Neural cell (in vitro differentiated cells): Measurements from ENCODE around the gene PACS1. TPM values are rescaled to one million over a fixed set of nuclear protein-coding genes. Genes with fewer than 3 reads are reported as not detected.

ENCODE experiments used
- H2AFZ ChIP-seq: fragments of 200-600, 300-800 bp; sonication (generic), shearing (Covaris generic); 2 replicates; pipeline ENCODE4 v1.6.0; 2014; ENCODE audit warnings: low read depth, mild to moderate bottlenecking, antibody characterized with exemption, low read length, moderate library complexity
- H3F3A ChIP-seq: fragments of 200-600 bp; shearing (Covaris generic); 2 replicates; pipeline ENCODE4 v1.6.1; 2016; ENCODE audit warnings: mild to moderate bottlenecking, moderate library complexity, mixed read lengths, antibody characterized with exemption, low read length; ENCODE audit not compliant: insufficient read depth, poor library complexity, severe bottlenecking
- H3K27ac ChIP-seq: fragments of 200-600, 300-800 bp; sonication (generic), shearing (Covaris generic); 2 replicates; pipeline ENCODE4 v1.5.1; 2014; ENCODE audit warnings: mild to moderate bottlenecking, low read length, moderate library complexity
- H3K27me3 ChIP-seq: fragments of 300-800, 200-600 bp; sonication (generic), shearing (Covaris generic); 2 replicates; pipeline ENCODE4 v1.6.0; 2014; ENCODE audit warnings: mild to moderate bottlenecking, low read depth, low read length, moderate library complexity; ENCODE audit not compliant: insufficient read depth
- H3K36me3 ChIP-seq: fragments of 300-800, 200-600 bp; sonication (generic), shearing (Covaris generic); 2 replicates; pipeline ENCODE4 v1.5.1; 2014; ENCODE audit warnings: mild to moderate bottlenecking, antibody characterized with exemption, low read length, moderate library complexity; ENCODE audit not compliant: insufficient read depth
- H3K4me2 ChIP-seq: fragments of 300-800, 200-600 bp; sonication (generic), shearing (Covaris generic); 2 replicates; pipeline ENCODE4 v1.6.0; 2014; ENCODE audit warnings: mild to moderate bottlenecking, low read length
- H3K4me3 ChIP-seq: fragments of 300-800, 200-600 bp; sonication (generic), shearing (Covaris generic); 2 replicates; pipeline ENCODE4 v1.5.1; 2014; ENCODE audit warnings: mild to moderate bottlenecking, low read length, moderate library complexity
- H3K79me2 ChIP-seq: fragments of 200-600 bp; shearing (Covaris generic); replicated peaks from 2 replicates; pipeline ENCODE4 v1.6.0; 2014; ENCODE audit warnings: mild to moderate bottlenecking, low read length, moderate library complexity; ENCODE audit not compliant: insufficient read depth
- H3K9ac ChIP-seq: fragments of 300-800, 200-600 bp; sonication (generic), shearing (Covaris generic); 2 replicates; pipeline ENCODE4 v1.6.1; 2016; ENCODE audit warnings: mild to moderate bottlenecking, low read length, mixed read lengths
- H3K9me2 ChIP-seq: fragments of 200-600 bp; shearing (Covaris generic); 2 replicates; pipeline ENCODE4 v1.6.1; 2016; ENCODE audit warnings: mild to moderate bottlenecking, low read length, mixed read lengths; ENCODE audit not compliant: insufficient read depth
- H3K9me3 ChIP-seq: fragments of 200-600, 300-800 bp; sonication (generic), shearing (Covaris generic); 2 replicates; pipeline ENCODE4 v1.6.1; 2016; ENCODE audit warnings: mild to moderate bottlenecking, mixed run types, low read length, moderate library complexity, mixed read lengths
- H4K20me1 ChIP-seq: fragments of 200-600 bp; shearing (Covaris generic); 2 replicates; pipeline ENCODE4 v1.6.1; 2016; ENCODE audit warnings: mild to moderate bottlenecking, mixed run types; ENCODE audit not compliant: insufficient read depth
- EP300 ChIP-seq: fragments of 450-650 bp; conservative IDR thresholded peaks from 2 replicates; pipeline ENCODE4 v1.6.1; 2014; ENCODE audit warnings: antibody characterized with exemption, mild to moderate bottlenecking, moderate library complexity; ENCODE audit not compliant: poor library complexity, severe bottlenecking
- EZH2 ChIP-seq: fragments of 200-600, 300-800 bp; shearing (Covaris generic), sonication (generic); IDR thresholded peaks from 2 replicates; pipeline ENCODE4 v1.6.1; 2014; ENCODE audit warnings: antibody characterized with exemption, low read length, borderline replicate concordance, mild to moderate bottlenecking; ENCODE audit not compliant: insufficient read depth, poor library complexity, severe bottlenecking
- MXI1 ChIP-seq: fragments of 450-650 bp; conservative IDR thresholded peaks from 2 replicates; pipeline ENCODE4 v1.6.1; 2014; ENCODE audit warnings: antibody characterized with exemption, mild to moderate bottlenecking; ENCODE audit not compliant: poor library complexity, severe bottlenecking
- POLR2AphosphoS5 ChIP-seq: IDR thresholded peaks from 2 replicates; pipeline ENCODE4 v1.6.1; 2012
- RAD21 ChIP-seq: fragments of 450-650 bp; conservative IDR thresholded peaks from 2 replicates; pipeline ENCODE4 v1.6.1; 2014; ENCODE audit warnings: antibody characterized with exemption, mild to moderate bottlenecking, moderate library complexity
- SMC3 ChIP-seq: fragments of 450-650 bp; conservative IDR thresholded peaks from 2 replicates; pipeline ENCODE4 v1.6.1; 2014; ENCODE audit warnings: antibody characterized with exemption, mild to moderate bottlenecking, moderate library complexity; ENCODE audit not compliant: poor library complexity
- TAF1 ChIP-seq: IDR thresholded peaks from 2 replicates; pipeline ENCODE4 v1.6.1; 2012; ENCODE audit warnings: low read depth
- polyA plus RNA-seq: library from polyadenylated mRNA; depleted of rRNA; stranded (reverse); fragments of >200 nt; gene quantifications from 2 replicates; pipeline ENCODE4 v1.2.3, GENCODE V29; 2014
- TF ChIP-seq, protein P1 (sequence below): fragments of 450-650 bp; IDR thresholded peaks from 2 replicates; pipeline ENCODE4 v1.5.1; 2014; ENCODE audit warnings: antibody characterized with exemption, mild to moderate bottlenecking, moderate library complexity; ENCODE audit not compliant: poor library complexity, severe bottlenecking
- TF ChIP-seq, protein P2 (sequence below): IDR thresholded peaks from 2 replicates; pipeline ENCODE4 v1.6.1; 2012; ENCODE audit warnings: borderline replicate concordance

PACS1 gene
- polyA plus RNA-seq, 1 donor from 2014 or later: 14.4 TPM

DNA sequence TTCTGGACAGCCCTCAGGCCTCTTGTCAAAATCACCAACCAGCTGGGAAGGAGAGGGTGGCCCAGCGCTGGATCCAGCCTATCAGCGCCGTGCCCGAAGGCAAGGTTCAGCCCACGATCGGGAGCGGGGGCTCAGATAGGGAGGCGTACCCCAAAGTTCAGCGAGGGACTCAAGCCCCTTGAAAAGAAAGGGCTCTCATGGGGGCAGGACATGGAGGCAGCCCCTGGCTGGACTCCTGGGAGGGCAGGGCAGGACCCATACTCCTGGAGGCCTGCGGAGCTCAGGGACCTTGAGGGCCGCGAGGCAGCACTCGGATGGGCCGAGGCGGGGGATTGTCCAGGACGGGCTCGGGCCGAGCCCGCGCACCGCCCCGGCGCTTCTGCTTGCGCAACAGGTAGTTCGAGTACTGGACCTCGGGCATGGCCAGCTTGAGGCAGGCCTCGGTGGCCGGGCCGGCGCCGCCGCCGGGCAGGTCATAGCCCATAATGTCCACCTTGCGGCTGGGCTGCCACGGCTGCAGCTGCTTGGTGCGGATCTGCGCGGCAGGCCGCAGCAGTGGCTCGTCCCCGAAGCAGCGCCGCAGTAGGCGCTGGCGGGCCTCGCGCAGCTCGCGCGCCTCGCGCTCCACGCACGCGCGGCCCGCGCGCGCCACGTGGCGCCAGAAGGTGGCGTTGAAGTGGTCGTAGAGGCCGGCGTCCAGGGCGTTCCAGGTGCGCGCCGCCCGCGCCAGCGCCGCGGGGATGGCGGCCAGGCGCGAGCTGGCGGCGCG, 27.7 kb upstream of the PACS1 start:
- Histone ChIP-seq H3K9me2 (no peaks in the 10 kb centered on the region), H3K36me3 (no peaks in the 10 kb centered on the region), H4K20me1 (no peaks in the 10 kb centered on the region), H3K27me3 (no peaks in the 10 kb centered on the region), H3K4me3 (no peak overlapping the region), H3K27ac (no peak overlapping the region), H3K9ac (no peak overlapping the region), H3F3A (no peaks in the 10 kb centered on the region), H3K4me2 (no peak overlapping the region), H3K9me3 (no peaks in the 10 kb centered on the region), H2AFZ (no peak overlapping the region), H3K79me2 (no peaks in the 10 kb centered on the region)
- TF ChIP-seq MXI1: no peak
- no peak for TF ChIP-seq EZH2

DNA sequence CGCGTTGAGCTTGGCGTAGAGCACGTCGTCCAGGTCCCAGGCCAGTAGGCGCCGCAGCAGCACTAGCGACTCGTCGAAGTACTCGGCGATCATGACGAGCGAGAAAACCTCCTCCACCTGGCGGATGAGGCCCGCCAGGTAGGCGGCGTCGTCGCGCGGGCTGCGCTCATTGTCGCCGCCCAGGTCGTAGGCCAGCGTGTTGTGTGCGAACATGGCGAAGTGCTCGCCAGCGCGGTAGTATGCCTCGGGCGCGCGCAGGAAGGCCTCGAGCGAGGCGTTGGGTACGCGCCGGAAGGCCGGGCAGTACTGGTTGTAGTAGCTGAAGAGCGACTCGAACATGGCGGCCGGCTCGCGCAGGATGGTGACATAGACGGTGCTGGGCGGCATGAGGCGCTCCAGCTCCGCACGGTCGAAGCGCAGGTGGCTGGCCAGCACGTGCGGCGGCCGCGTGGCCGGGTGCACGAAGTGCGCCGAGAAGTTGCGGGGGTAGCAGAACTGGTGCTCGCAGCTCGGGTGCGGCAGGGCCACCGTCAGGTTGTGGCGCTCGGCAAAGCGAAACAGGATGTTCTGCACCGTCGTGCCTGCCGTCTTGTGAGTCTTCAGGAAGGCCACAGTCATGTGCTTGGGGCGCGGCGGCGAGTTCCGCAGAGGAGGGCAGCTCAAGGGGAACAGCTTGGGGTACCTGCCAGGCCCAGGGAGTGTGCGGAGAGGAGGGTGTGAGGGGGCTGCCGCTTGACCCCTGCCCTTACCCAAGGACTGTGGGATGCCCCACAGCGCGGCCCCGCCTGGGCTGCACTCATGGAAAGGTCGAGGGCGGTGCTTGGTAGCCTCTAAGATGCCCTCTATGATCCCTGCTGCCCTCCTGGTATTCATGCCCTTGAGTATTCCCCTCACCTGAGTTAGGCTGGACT, 26.8 kb upstream of the PACS1 start:
- H3K9me3 ChIP-seq: no peaks in the 10 kb centered on the region
- H3K4me2 ChIP-seq: no peak overlapping the region
- H4K20me1 ChIP-seq: no peaks in the 10 kb centered on the region
- H3K27ac ChIP-seq: no peak overlapping the region
- no peak for TF ChIP-seq EZH2
- TF ChIP-seq, protein P1, sequence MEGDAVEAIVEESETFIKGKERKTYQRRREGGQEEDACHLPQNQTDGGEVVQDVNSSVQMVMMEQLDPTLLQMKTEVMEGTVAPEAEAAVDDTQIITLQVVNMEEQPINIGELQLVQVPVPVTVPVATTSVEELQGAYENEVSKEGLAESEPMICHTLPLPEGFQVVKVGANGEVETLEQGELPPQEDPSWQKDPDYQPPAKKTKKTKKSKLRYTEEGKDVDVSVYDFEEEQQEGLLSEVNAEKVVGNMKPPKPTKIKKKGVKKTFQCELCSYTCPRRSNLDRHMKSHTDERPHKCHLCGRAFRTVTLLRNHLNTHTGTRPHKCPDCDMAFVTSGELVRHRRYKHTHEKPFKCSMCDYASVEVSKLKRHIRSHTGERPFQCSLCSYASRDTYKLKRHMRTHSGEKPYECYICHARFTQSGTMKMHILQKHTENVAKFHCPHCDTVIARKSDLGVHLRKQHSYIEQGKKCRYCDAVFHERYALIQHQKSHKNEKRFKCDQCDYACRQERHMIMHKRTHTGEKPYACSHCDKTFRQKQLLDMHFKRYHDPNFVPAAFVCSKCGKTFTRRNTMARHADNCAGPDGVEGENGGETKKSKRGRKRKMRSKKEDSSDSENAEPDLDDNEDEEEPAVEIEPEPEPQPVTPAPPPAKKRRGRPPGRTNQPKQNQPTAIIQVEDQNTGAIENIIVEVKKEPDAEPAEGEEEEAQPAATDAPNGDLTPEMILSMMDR: no peak
- TF ChIP-seq MXI1: no peak
- TF ChIP-seq RAD21: no peak
- TF ChIP-seq TAF1: no peak
- no peak for TF ChIP-seq SMC3
- TF ChIP-seq EP300: no peak
- no peak for TF ChIP-seq POLR2AphosphoS5
- no peaks in the 10 kb centered on the region for H3F3A ChIP-seq
- H3K4me3 ChIP-seq: no peak overlapping the region
- H2AFZ ChIP-seq: no peak overlapping the region
- no peaks in the 10 kb centered on the region for H3K36me3 ChIP-seq
- peaks cover 4% of the 10 kb centered on the region for H3K79me2 ChIP-seq
- H3K9me2 ChIP-seq: no peaks in the 10 kb centered on the region
- no peak overlapping the region for H3K9ac ChIP-seq
- no peaks in the 10 kb centered on the region for H3K27me3 ChIP-seq

DNA sequence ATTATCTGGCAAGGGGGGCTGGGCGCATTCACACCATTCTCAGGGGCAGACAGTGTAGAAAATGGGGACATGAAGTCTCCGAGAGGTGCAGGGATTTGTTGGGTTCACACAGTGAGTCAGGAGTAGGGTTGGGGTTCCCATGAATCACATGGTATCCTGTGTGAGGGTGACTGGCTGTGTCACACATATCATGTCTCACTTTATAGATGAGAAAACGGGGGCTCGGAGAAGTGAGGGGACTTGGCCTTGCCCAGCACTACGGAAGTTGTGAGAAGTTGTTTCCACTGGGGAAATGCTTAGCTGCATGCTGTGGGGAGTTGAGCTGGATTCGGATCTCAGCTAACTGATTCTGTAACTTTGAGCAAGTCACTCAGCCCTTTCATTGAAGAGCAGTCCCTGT, 25.3 kb upstream of the PACS1 start:
- H3K4me3 ChIP-seq: no peak overlapping the region

More for the DNA sequence above, 25.3 kb upstream of the PACS1 start:
- no peak overlapping the region for H2AFZ ChIP-seq
- no peaks in the 10 kb centered on the region for H3F3A ChIP-seq
- no peak overlapping the region for H3K9ac ChIP-seq
- H4K20me1 ChIP-seq: no peaks in the 10 kb centered on the region
- no peaks in the 10 kb centered on the region for H3K27me3 ChIP-seq
- TF ChIP-seq, protein P1: no peak
- TF ChIP-seq RAD21: no peak
- no peak for TF ChIP-seq TAF1
- no peak for TF ChIP-seq EZH2
- TF ChIP-seq EP300: no peak
- TF ChIP-seq SMC3: no peak
- TF ChIP-seq POLR2AphosphoS5: no peak
- TF ChIP-seq MXI1: no peak
- TF ChIP-seq, protein P2, sequence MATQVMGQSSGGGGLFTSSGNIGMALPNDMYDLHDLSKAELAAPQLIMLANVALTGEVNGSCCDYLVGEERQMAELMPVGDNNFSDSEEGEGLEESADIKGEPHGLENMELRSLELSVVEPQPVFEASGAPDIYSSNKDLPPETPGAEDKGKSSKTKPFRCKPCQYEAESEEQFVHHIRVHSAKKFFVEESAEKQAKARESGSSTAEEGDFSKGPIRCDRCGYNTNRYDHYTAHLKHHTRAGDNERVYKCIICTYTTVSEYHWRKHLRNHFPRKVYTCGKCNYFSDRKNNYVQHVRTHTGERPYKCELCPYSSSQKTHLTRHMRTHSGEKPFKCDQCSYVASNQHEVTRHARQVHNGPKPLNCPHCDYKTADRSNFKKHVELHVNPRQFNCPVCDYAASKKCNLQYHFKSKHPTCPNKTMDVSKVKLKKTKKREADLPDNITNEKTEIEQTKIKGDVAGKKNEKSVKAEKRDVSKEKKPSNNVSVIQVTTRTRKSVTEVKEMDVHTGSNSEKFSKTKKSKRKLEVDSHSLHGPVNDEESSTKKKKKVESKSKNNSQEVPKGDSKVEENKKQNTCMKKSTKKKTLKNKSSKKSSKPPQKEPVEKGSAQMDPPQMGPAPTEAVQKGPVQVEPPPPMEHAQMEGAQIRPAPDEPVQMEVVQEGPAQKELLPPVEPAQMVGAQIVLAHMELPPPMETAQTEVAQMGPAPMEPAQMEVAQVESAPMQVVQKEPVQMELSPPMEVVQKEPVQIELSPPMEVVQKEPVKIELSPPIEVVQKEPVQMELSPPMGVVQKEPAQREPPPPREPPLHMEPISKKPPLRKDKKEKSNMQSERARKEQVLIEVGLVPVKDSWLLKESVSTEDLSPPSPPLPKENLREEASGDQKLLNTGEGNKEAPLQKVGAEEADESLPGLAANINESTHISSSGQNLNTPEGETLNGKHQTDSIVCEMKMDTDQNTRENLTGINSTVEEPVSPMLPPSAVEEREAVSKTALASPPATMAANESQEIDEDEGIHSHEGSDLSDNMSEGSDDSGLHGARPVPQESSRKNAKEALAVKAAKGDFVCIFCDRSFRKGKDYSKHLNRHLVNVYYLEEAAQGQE: no peak
- H3K79me2 ChIP-seq: peaks cover 4% of the 10 kb centered on the region
- H3K36me3 ChIP-seq: no peaks in the 10 kb centered on the region
- H3K9me3 ChIP-seq: no peaks in the 10 kb centered on the region
- H3K9me2 ChIP-seq: no peaks in the 10 kb centered on the region
- H3K4me2 ChIP-seq: no peak overlapping the region
- no peak overlapping the region for H3K27ac ChIP-seq
